GM23338 (cell line): ENCODE results near the gene SPG7. TPM values are rescaled to one million over a fixed set of nuclear protein-coding genes. Genes with fewer than 3 reads are reported as not detected.
A peak's percentile ranks its signal among the peaks of the same experiment; 100 is the strongest.

Experiments
- ATAC-seq: fragments of 200-7000 bp; cut with Tn5 transposase; 3 replicates; pipeline ENCODE4 v1.9.1; 2020
- DNase-seq: peaks from one replicate; pipeline ENCODE4 v3.0.0-alpha.2; 2015; ENCODE audit warnings: low spot score
- H2AFZ ChIP-seq: fragments of 200-600 bp; sonication (generic); 2 replicates; pipeline ENCODE4 v1.8.0; 2016; ENCODE audit warnings: antibody characterized with exemption, mild to moderate bottlenecking, moderate library complexity
- H3F3A ChIP-seq: fragments of 200-600 bp; sonication (generic); replicated peaks from 2 replicates; pipeline ENCODE4 v1.8.0; 2017; ENCODE audit warnings: antibody characterized with exemption, mixed run types, low read depth
- H3K27ac ChIP-seq: fragments of 200-600 bp; sonication (generic); 2 replicates; pipeline ENCODE4 v1.6.1; 2016; ENCODE audit warnings: low read depth
- H3K27me3 ChIP-seq: fragments of 200-600 bp; sonication (generic); 2 replicates; pipeline ENCODE4 v1.8.0; 2016; ENCODE audit warnings: mild to moderate bottlenecking, mixed run types, moderate library complexity; ENCODE audit not compliant: insufficient read depth
- H3K36me3 ChIP-seq: fragments of 200-600 bp; sonication (generic); 2 replicates; pipeline ENCODE4 v1.8.0; 2016; ENCODE audit warnings: mild to moderate bottlenecking; ENCODE audit not compliant: insufficient read depth
- H3K4me1 ChIP-seq: fragments of 200-600 bp; sonication (generic); 2 replicates; pipeline ENCODE4 v1.8.0; 2016; ENCODE audit warnings: mild to moderate bottlenecking, moderate library complexity; ENCODE audit not compliant: insufficient read depth
- H3K4me2 ChIP-seq: fragments of 200-600 bp; sonication (generic); 2 replicates; pipeline ENCODE4 v1.7.1; 2017; ENCODE audit warnings: mixed run types
- H3K4me3 ChIP-seq: fragments of 200-600 bp; sonication (generic); 2 replicates; pipeline ENCODE4 v1.6.1; 2016; ENCODE audit warnings: mixed run types
- H3K79me2 ChIP-seq: fragments of 200-600 bp; sonication (generic); replicated peaks from 2 replicates; pipeline ENCODE4 v1.8.0; 2017; ENCODE audit warnings: mild to moderate bottlenecking; ENCODE audit not compliant: insufficient read depth
- H3K9me2 ChIP-seq: fragments of 200-600 bp; sonication (generic); 2 replicates; pipeline ENCODE4 v1.8.0; 2017; ENCODE audit not compliant: insufficient read depth
- H4K20me1 ChIP-seq: fragments of 200-600 bp; sonication (generic); replicated peaks from 2 replicates; pipeline ENCODE4 v1.8.0; 2017; ENCODE audit warnings: mild to moderate bottlenecking; ENCODE audit not compliant: insufficient read depth
- H3K27ac Mint-ChIP-seq: 2 replicates; pipeline ENCODE4 v1.8.0; 2020; ENCODE audit warnings: inconsistent platforms, mild to moderate bottlenecking, moderate library complexity, mixed read lengths
- H3K27me3 Mint-ChIP-seq: 3 replicates; pipeline ENCODE4 v1.8.0; 2022; ENCODE audit warnings: low read depth, mild to moderate bottlenecking, moderate library complexity, mixed read lengths, inconsistent platforms; ENCODE audit not compliant: insufficient read depth, poor library complexity
- H3K36me3 Mint-ChIP-seq: 3 replicates; pipeline ENCODE4 v1.8.0; 2021; ENCODE audit warnings: low read depth, mild to moderate bottlenecking, inconsistent platforms, moderate library complexity, mixed read lengths
- H3K4me1 Mint-ChIP-seq: 3 replicates; pipeline ENCODE4 v1.8.0; 2020; ENCODE audit warnings: mild to moderate bottlenecking, inconsistent platforms, mixed read lengths
- H3K4me3 Mint-ChIP-seq: 3 replicates; pipeline ENCODE4 v1.8.0; 2021; ENCODE audit warnings: moderate library complexity, mild to moderate bottlenecking, inconsistent platforms, mixed read lengths
- H3K9me3 Mint-ChIP-seq: 3 replicates; pipeline ENCODE4 v1.8.0; 2020; ENCODE audit warnings: moderate library complexity, mild to moderate bottlenecking, inconsistent platforms, mixed read lengths
- CREB1 ChIP-seq: fragments of 250-450 bp; sonication (Bioruptor Pico); IDR thresholded peaks from 2 replicates; pipeline ENCODE4 v1.5.0; 2020; ENCODE audit warnings: low read depth, mild to moderate bottlenecking, moderate library complexity
- EZH2 ChIP-seq: fragments of 200-600 bp; sonication (generic); IDR thresholded peaks from one replicate; pipeline ENCODE4 v1.8.0; 2017; ENCODE audit warnings: antibody characterized with exemption, mild to moderate bottlenecking, low read depth; ENCODE audit not compliant: unreplicated experiment
- JUNB ChIP-seq: IDR thresholded peaks from one replicate; pipeline ENCODE4 v1.6.1; 2016; ENCODE audit warnings: antibody characterized with exemption; ENCODE audit not compliant: unreplicated experiment
- POLR2AphosphoS5 ChIP-seq: IDR thresholded peaks from 2 replicates; pipeline ENCODE4 v1.6.1; 2016; ENCODE audit warnings: antibody characterized with exemption, low read depth
- ZNF114 ChIP-seq: fragments of 250-450 bp; sonication (Bioruptor Pico); IDR thresholded peaks from 2 replicates; pipeline ENCODE4 v1.5.0; 2020; ENCODE audit warnings: mild to moderate bottlenecking, moderate library complexity
- polyA plus RNA-seq: library from polyadenylated mRNA; unstranded; fragments of >200 nt; fragmentation: Nextera tagmentation; extraction: Ambion mirVana; gene quantifications from 2 replicates; pipeline ENCODE4 v1.2.1, GENCODE V29; 2016
- total RNA-seq: library from RNA; depleted of rRNA; stranded (reverse); fragments of >200 nt; shearing (Covaris generic); gene quantifications from 2 replicates; pipeline ENCODE4 v1.2.3, GENCODE V29; 2014
- TF ChIP-seq, protein P1 (sequence below), 2 experiments: fragments of 200-600 bp in 1 of 2; sonication (generic) in 1 of 2; conservative IDR thresholded peaks; 2 replicates each; pipeline versions ENCODE4 v1.5.1 to v1.6.1; 2016 to 2017; ENCODE audit warnings: antibody characterized with exemption in 2 of 2, low read depth in 2 of 2, mild to moderate bottlenecking in 2 of 2, moderate library complexity in 1 of 2
- TF ChIP-seq, protein P2 (sequence below): IDR thresholded peaks from 2 replicates; pipeline ENCODE4 v1.6.1; 2016; ENCODE audit warnings: antibody characterized with exemption
- TF ChIP-seq, protein P3 (sequence below): IDR thresholded peaks from one replicate; pipeline ENCODE4 v1.6.1; 2018; ENCODE audit warnings: antibody characterized with exemption; ENCODE audit not compliant: unreplicated experiment
- TF ChIP-seq, protein P4 (sequence below): fragments of 250-450 bp; sonication (Bioruptor Pico); IDR thresholded peaks from 2 replicates; pipeline ENCODE4 v1.5.0; 2020; ENCODE audit warnings: mild to moderate bottlenecking, moderate library complexity

Gene SPG7
- total and polyA plus RNA-seq, 2 experiments from 2014 or later = 77.1 to 267 TPM

DNA sequence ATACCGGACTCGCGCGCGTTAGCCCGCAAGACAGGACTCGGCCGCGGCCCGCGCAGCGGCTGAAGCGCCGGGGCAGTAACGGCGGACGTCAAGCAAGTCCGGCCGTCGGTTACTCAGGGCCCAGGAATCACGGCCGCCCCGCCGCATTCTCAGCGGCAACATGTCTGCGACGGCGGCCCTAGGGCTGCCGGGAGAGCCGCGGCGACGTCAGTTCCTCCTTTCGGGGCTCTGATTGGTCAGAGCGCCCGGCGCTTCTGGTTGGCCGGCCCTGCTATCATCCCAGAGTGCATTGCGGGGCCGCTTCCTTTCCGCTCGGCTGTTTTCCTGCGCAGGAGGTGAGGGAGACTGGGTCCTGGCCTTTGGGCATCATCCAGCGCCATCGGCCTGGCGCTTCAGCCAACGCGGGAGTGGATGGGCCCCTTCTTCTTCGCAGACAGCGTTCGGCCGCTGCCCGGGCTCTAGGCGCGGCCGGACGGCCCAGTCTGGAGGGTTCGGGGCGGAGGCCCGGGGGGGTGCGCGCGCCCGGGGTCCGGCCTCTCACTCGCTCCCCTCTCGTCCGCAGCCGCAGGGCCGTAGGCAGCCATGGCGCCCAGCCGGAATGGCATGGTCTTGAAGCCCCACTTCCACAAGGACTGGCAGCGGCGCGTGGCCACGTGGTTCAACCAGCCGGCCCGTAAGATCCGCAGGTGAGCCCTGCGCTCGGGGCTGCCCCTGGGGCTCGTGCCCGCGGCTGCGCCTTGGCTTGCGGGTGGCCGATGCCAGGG, 52.4 kb downstream of the SPG7 start, which contains the start of gene RPL13:
TSS of gene RPL13 (plus strand) at position 305 of the 764 bp plus-strand sequence. CDS start at position 583, 278 bp downstream.
- Mint-ChIP-seq H3K9me3 (peaks cover 12% of the 10 kb centered on the region; the same call in 1 of the 3 replicates), H3K4me3 (peak within 1 kb of the TSS; percentile 95), H3K27me3 (peaks cover 40% of the 10 kb centered on the region), H3K27ac (peak within 1 kb of the TSS; percentile 98), H3K36me3 (peaks cover 69% of the 10 kb centered on the region), H3K4me1 (peaks cover 38% of the 10 kb centered on the region)
- Histone ChIP-seq H3K4me3 (peak within 1 kb of the TSS; percentile 99), H3K4me1 (peaks cover 26% of the 10 kb centered on the region), H4K20me1 (peaks cover 24% of the 10 kb centered on the region), H3F3A (peaks cover 78% of the 10 kb centered on the region), H3K79me2 (peaks cover 32% of the 10 kb centered on the region), H3K36me3 (peaks cover 35% of the 10 kb centered on the region), H3K27ac (peak within 1 kb of the TSS; percentile 99), H3K4me2 (peak within 1 kb of the TSS; percentile 99), H3K9me2 (no peaks in the 10 kb centered on the region), H3K27me3 (no peaks in the 10 kb centered on the region), H2AFZ (no peak within 1 kb of the TSS)
- DNase-seq (peak; percentile 98), ATAC-seq (peak; percentile 67)
- TF ChIP-seq, protein P1, sequence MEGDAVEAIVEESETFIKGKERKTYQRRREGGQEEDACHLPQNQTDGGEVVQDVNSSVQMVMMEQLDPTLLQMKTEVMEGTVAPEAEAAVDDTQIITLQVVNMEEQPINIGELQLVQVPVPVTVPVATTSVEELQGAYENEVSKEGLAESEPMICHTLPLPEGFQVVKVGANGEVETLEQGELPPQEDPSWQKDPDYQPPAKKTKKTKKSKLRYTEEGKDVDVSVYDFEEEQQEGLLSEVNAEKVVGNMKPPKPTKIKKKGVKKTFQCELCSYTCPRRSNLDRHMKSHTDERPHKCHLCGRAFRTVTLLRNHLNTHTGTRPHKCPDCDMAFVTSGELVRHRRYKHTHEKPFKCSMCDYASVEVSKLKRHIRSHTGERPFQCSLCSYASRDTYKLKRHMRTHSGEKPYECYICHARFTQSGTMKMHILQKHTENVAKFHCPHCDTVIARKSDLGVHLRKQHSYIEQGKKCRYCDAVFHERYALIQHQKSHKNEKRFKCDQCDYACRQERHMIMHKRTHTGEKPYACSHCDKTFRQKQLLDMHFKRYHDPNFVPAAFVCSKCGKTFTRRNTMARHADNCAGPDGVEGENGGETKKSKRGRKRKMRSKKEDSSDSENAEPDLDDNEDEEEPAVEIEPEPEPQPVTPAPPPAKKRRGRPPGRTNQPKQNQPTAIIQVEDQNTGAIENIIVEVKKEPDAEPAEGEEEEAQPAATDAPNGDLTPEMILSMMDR (conservative IDR thresholded peaks at IDR 0.05; ENCODE audit: low read depth in 2 of 2) = no peak
- TF ChIP-seq CREB1 (peak; percentile 85), ZNF114 (CRISPR knock-in tag) (no peak), POLR2AphosphoS5 (peak; percentile 98; the same call in 1 of the 2 replicates), EZH2 (no peak), JUNB (no peak)
- TF ChIP-seq, protein P2, sequence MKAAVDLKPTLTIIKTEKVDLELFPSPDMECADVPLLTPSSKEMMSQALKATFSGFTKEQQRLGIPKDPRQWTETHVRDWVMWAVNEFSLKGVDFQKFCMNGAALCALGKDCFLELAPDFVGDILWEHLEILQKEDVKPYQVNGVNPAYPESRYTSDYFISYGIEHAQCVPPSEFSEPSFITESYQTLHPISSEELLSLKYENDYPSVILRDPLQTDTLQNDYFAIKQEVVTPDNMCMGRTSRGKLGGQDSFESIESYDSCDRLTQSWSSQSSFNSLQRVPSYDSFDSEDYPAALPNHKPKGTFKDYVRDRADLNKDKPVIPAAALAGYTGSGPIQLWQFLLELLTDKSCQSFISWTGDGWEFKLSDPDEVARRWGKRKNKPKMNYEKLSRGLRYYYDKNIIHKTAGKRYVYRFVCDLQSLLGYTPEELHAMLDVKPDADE = peak; percentile 85
- TF ChIP-seq, protein P3, sequence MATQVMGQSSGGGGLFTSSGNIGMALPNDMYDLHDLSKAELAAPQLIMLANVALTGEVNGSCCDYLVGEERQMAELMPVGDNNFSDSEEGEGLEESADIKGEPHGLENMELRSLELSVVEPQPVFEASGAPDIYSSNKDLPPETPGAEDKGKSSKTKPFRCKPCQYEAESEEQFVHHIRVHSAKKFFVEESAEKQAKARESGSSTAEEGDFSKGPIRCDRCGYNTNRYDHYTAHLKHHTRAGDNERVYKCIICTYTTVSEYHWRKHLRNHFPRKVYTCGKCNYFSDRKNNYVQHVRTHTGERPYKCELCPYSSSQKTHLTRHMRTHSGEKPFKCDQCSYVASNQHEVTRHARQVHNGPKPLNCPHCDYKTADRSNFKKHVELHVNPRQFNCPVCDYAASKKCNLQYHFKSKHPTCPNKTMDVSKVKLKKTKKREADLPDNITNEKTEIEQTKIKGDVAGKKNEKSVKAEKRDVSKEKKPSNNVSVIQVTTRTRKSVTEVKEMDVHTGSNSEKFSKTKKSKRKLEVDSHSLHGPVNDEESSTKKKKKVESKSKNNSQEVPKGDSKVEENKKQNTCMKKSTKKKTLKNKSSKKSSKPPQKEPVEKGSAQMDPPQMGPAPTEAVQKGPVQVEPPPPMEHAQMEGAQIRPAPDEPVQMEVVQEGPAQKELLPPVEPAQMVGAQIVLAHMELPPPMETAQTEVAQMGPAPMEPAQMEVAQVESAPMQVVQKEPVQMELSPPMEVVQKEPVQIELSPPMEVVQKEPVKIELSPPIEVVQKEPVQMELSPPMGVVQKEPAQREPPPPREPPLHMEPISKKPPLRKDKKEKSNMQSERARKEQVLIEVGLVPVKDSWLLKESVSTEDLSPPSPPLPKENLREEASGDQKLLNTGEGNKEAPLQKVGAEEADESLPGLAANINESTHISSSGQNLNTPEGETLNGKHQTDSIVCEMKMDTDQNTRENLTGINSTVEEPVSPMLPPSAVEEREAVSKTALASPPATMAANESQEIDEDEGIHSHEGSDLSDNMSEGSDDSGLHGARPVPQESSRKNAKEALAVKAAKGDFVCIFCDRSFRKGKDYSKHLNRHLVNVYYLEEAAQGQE = no peak
- TF ChIP-seq, protein P4, sequence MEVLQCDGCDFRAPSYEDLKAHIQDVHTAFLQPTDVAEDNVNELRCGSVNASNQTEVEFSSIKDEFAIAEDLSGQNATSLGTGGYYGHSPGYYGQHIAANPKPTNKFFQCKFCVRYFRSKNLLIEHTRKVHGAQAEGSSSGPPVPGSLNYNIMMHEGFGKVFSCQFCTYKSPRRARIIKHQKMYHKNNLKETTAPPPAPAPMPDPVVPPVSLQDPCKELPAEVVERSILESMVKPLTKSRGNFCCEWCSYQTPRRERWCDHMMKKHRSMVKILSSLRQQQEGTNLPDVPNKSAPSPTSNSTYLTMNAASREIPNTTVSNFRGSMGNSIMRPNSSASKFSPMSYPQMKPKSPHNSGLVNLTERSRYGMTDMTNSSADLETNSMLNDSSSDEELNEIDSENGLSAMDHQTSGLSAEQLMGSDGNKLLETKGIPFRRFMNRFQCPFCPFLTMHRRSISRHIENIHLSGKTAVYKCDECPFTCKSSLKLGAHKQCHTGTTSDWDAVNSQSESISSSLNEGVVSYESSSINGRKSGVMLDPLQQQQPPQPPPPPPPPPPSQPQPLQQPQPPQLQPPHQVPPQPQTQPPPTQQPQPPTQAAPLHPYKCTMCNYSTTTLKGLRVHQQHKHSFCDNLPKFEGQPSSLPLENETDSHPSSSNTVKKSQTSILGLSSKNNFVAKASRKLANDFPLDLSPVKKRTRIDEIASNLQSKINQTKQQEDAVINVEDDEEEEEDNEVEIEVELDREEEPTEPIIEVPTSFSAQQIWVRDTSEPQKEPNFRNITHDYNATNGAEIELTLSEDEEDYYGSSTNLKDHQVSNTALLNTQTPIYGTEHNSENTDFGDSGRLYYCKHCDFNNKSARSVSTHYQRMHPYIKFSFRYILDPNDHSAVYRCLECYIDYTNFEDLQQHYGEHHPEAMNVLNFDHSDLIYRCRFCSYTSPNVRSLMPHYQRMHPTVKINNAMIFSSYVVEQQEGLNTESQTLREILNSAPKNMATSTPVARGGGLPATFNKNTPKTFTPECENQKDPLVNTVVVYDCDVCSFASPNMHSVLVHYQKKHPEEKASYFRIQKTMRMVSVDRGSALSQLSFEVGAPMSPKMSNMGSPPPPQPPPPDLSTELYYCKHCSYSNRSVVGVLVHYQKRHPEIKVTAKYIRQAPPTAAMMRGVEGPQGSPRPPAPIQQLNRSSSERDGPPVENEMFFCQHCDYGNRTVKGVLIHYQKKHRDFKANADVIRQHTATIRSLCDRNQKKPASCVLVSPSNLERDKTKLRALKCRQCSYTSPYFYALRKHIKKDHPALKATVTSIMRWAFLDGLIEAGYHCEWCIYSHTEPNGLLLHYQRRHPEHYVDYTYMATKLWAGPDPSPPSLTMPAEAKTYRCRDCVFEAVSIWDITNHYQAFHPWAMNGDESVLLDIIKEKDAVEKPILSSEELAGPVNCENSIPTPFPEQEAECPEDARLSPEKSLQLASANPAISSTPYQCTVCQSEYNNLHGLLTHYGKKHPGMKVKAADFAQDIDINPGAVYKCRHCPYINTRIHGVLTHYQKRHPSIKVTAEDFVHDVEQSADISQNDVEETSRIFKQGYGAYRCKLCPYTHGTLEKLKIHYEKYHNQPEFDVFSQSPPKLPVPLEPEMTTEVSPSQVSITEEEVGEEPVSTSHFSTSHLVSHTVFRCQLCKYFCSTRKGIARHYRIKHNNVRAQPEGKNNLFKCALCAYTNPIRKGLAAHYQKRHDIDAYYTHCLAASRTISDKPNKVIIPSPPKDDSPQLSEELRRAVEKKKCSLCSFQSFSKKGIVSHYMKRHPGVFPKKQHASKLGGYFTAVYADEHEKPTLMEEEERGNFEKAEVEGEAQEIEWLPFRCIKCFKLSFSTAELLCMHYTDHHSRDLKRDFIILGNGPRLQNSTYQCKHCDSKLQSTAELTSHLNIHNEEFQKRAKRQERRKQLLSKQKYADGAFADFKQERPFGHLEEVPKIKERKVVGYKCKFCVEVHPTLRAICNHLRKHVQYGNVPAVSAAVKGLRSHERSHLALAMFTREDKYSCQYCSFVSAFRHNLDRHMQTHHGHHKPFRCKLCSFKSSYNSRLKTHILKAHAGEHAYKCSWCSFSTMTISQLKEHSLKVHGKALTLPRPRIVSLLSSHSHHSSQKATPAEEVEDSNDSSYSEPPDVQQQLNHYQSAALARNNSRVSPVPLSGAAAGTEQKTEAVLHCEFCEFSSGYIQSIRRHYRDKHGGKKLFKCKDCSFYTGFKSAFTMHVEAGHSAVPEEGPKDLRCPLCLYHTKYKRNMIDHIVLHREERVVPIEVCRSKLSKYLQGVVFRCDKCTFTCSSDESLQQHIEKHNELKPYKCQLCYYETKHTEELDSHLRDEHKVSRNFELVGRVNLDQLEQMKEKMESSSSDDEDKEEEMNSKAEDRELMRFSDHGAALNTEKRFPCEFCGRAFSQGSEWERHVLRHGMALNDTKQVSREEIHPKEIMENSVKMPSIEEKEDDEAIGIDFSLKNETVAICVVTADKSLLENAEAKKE (CRISPR knock-in tag) = no peak
